GM12874 (cell line): Measurements from ENCODE around the gene NKX1-1.

Experiments
- CTCF ChIP-seq: IDR thresholded peaks from 2 replicates; pipeline ENCODE4 v1.5.1; 2011; ENCODE audit warnings: low read depth, mild to moderate bottlenecking, control low read depth, low read length, moderate library complexity; ENCODE audit not compliant: insufficient read depth

NKX1-1 gene

GRCh38 chr4:1393866-1394265, 12.4 kb downstream of the NKX1-1 start:
- TF ChIP-seq CTCF = no peak

GRCh38 chr4:1385373-1386340, 20.6 kb downstream of the NKX1-1 start:
- TF ChIP-seq CTCF = no peak

GRCh38 chr4:1384675-1385372, 21.4 kb downstream of the NKX1-1 start:
- no peak for TF ChIP-seq CTCF

- TF ChIP-seq CTCF = no peak
Measured at GRCh38 chr4:1383728-1384591, 22.3 kb downstream of the NKX1-1 start.

GRCh38 chr4:1382776-1383727, 23.2 kb downstream of the NKX1-1 start:
- no peak for TF ChIP-seq CTCF

- TF ChIP-seq CTCF = no peak
Measured at GRCh38 chr4:1381944-1382541, 24.2 kb downstream of the NKX1-1 start.
